ENCODE measurements around the gene TMEM255B. TPM values are rescaled to one million over a fixed set of nuclear protein-coding genes. Genes with fewer than 3 reads are reported as not detected.
A peak's percentile ranks its signal among the peaks of the same experiment; 100 is the strongest.

Gene TMEM255B
- total RNA-seq, 1 experiment from 2014 or later, result 26.3 TPM

DNA sequence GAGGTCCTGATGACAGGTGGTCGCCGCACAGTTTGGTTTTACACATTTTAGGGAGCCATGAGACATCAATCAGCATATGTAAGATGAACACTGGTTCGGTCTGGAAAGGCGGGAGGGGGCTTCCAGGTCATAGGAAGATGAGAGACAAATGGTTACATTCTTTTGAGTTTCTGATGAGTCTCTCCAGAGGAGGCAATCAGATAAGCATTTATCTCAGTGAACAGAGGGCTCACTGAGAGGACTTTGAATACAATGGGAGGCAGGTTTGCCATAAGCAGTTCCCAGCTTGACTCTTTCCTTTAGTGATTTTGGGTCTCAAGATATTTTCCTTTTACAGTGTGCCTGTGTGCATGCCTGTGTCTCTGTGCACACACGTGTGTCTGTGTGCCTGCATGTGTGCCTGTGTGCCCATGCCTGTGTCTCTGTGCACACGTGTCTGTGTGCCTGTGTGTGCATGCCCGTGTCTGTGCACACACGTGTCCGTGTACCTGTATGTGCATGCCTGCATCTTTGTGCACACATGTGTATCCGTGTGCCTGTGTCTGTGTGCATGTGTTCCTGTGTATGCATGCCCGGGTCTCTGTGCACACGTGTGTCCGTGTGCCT lies 35.5 kb upstream of the TMEM255B start:
- intact Hi-C loops (cut with micrococcal nuclease; ENCODE audit: unreplicated experiment) (no loop called here), in situ Hi-C loops (cut with HindIII; ENCODE audit: low pct_unique_long_range_greater_than_20kb, low sequenced_read_pairs) (no loop called here)
- H3K9me3 ChIP-seq (ENCODE audit: control insufficient read depth, insufficient read depth, low read depth, low read length), result no peaks in the 10 kb centered on the region
- H3K27ac ChIP-seq (ENCODE audit: low read length), result no peak overlapping the region
- DNase-seq (ENCODE audit: low read depth, low spot score) (no peak), ATAC-seq (no peak)
- TF ChIP-seq TCF7L2 (IDR thresholded peaks at IDR 0.05; ENCODE audit: low read depth, low read length), result no peak
- TF ChIP-seq SIN3A (IDR thresholded peaks at IDR 0.05; ENCODE audit: borderline replicate concordance, insufficient read depth, low read depth, low read length), result no peak
- no peak for TF ChIP-seq CTCF (IDR thresholded peaks at IDR 0.05)
- H3K36me3 ChIP-seq (ENCODE audit: control insufficient read depth, insufficient read depth, low read length), result no peaks in the 10 kb centered on the region
- ChIA-PET POLR2A (no interaction called here), CTCF (no interaction called here)
- no peak overlapping the region for H3K4me3 ChIP-seq (ENCODE audit: low read depth in 2 of 2, low read length in 2 of 2)
- no TSS peak for BruUV-seq (replicated peaks)
- H3K27me3 ChIP-seq (ENCODE audit: control insufficient read depth, insufficient read depth, low read length), result no peaks in the 10 kb centered on the region
- no peaks in the 10 kb centered on the region for H3K4me1 ChIP-seq (ENCODE audit: control insufficient read depth, insufficient read depth, low read length)

DNA sequence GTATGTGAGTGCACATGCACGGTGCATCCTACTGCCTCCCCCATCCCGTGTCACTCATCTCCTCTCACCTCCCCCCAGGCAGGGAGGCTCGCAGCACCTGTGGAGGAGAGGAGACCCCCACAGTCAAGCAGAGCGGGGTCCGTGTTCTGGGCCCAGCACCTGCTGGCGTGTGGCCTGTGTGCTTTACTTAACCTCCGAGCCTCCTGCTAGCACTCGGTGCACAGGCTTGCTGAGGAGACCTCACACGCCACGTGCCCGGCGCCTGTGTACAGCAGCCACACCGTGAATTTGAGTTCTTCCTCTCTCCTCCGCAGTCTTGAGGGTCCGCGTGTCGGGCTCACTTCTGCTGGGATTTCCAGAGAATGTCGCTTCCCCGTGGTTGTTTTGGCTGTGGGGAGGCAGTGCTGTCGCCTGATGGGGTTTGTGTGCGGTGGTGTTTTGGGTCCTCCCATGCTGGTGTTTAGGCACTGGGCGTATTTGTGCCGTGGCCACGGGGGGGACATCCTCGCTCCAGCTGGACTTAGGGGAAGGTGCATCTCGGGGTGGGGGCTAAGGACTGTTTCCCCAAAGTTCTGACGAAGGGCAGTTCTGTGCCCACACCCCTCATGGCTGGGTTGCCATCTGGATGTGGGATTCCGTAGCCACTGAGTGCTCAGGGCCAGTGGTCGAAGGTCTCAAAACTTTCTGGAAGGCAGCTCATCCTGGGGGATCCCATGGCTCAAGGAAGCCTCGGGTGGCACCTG lies 34.8 kb upstream of the TMEM255B start:
- H3K4me3 ChIP-seq (ENCODE audit: low read depth in 2 of 2, low read length in 2 of 2), result peak overlapping the region; percentile 46 to 51
- no peak for TF ChIP-seq SIN3A (IDR thresholded peaks at IDR 0.05; ENCODE audit: borderline replicate concordance, insufficient read depth, low read depth, low read length)
- no peak for TF ChIP-seq TCF7L2 (IDR thresholded peaks at IDR 0.05; ENCODE audit: low read depth, low read length)
- TF ChIP-seq REST (IDR thresholded peaks at IDR 0.05; ENCODE audit: insufficient read depth in 1 of 2, low read depth in 2 of 2, low read length in 1 of 2), result no peak
- no peak for TF ChIP-seq CTCF (IDR thresholded peaks at IDR 0.05)
- no peak for TF ChIP-seq POLR2AphosphoS5 (IDR thresholded peaks at IDR 0.05; ENCODE audit: low read depth, low read length)
- ChIA-PET POLR2A (no interaction called here), CTCF (no interaction called here)
- intact Hi-C loops (cut with micrococcal nuclease; ENCODE audit: unreplicated experiment), result no loop called here
- no peaks in the 10 kb centered on the region for H3K27me3 ChIP-seq (ENCODE audit: control insufficient read depth, insufficient read depth, low read length)
- DNase-seq (ENCODE audit: low read depth, low spot score) (no peak), ATAC-seq (peak; percentile 14)
- BruUV-seq (replicated peaks), result no TSS peak
- in situ Hi-C loops (cut with HindIII; ENCODE audit: low pct_unique_long_range_greater_than_20kb, low sequenced_read_pairs), result no loop called here
- no peaks in the 10 kb centered on the region for H3K9me3 ChIP-seq (ENCODE audit: control insufficient read depth, insufficient read depth, low read depth, low read length)
- H3K36me3 ChIP-seq (ENCODE audit: control insufficient read depth, insufficient read depth, low read length), result no peaks in the 10 kb centered on the region
- H3K27ac ChIP-seq (ENCODE audit: low read length), result peak overlapping the region; percentile 31; the same call in 1 of the 2 replicates
- no peaks in the 10 kb centered on the region for H3K4me1 ChIP-seq (ENCODE audit: control insufficient read depth, insufficient read depth, low read length)

All from Panc1 (cell line).